Small intestine (tissue), 7 donors: ENCODE measurements around the gene FGFR3. TPM values are rescaled to one million over a fixed set of nuclear protein-coding genes. Genes with fewer than 3 reads are reported as not detected.
A peak's percentile ranks its signal among the peaks of the same experiment; 100 is the strongest.
"Not testable (repeated sequence)": the region's sequence is repeated elsewhere in the genome, so short reads cannot be mapped to it uniquely, and the experiment has no call there.

Source experiments
- DNase-seq, 2 donors: peaks; one replicate each; pipeline versions ENCODE4 v3.0.0 to v3.0.0-alpha.2; 2013
- FAIRE-seq: peaks from 2 replicates; lab custom pipeline; 2012; peaks lifted over from hg19 to GRCh38; lab: Jason Lieb, UNC
- H3K27ac ChIP-seq, 3 donors: one replicate each; pipeline ENCODE4 v1.5.1; 2013; ENCODE audit warnings: low read length in 2 of 3, mild to moderate bottlenecking in 2 of 3, control low read depth in 1 of 3, inconsistent platforms in 1 of 3, low read depth in 1 of 3, moderate library complexity in 1 of 3
- H3K27me3 ChIP-seq, 3 donors: one replicate each; pipeline ENCODE4 v1.6.1; 2013; ENCODE audit warnings: low read length in 3 of 3, inconsistent platforms in 1 of 3; ENCODE audit not compliant: control insufficient read depth in 3 of 3, insufficient read depth in 3 of 3
- H3K36me3 ChIP-seq, 3 donors: one replicate each; pipeline ENCODE4 v1.6.1; 2013; ENCODE audit warnings: low read length in 3 of 3, inconsistent platforms in 1 of 3, low read depth in 1 of 3, mild to moderate bottlenecking in 1 of 3, moderate library complexity in 1 of 3; ENCODE audit not compliant: control insufficient read depth in 3 of 3, insufficient read depth in 2 of 3
- H3K4me1 ChIP-seq, 3 donors: one replicate each; pipeline ENCODE4 v1.6.1; 2013; ENCODE audit warnings: low read length in 2 of 3, inconsistent platforms in 1 of 3, low read depth in 1 of 3, mild to moderate bottlenecking in 1 of 3, moderate library complexity in 1 of 3; ENCODE audit not compliant: control insufficient read depth in 3 of 3, insufficient read depth in 2 of 3
- H3K4me3 ChIP-seq, 3 donors: one replicate each; pipeline ENCODE4 v1.5.1; 2013; ENCODE audit warnings: low read length in 3 of 3, control low read depth in 1 of 3, inconsistent platforms in 1 of 3, low read depth in 1 of 3, mild to moderate bottlenecking in 1 of 3, moderate library complexity in 1 of 3
- H3K9me3 ChIP-seq, 2 donors: one replicate each; pipeline ENCODE4 v1.6.1; 2013; ENCODE audit warnings: low read depth in 1 of 2, low read length in 1 of 2; ENCODE audit not compliant: control insufficient read depth in 2 of 2, insufficient read depth in 1 of 2
- whole genome bisulfite sequencing, 3 donors: extraction: QIAGEN DNeasy Blood & Tissue Kit; methylation state at CpG; one replicate each; pipeline ENCODE4 v1.1.7; 2013; 5-methylcytosine and 5-hydroxymethylcytosine counted together
- polyA plus RNA-seq, 4 donors: library from polyadenylated mRNA; stranded (reverse) in 3 of 4; unstranded in 1 of 4; fragments of 200-250 nt in 3 of 4; fragments of 120-200 nt in 1 of 4; gene quantifications; one replicate each; pipeline versions ENCODE4 v1.2.1 to v1.2.3, GENCODE V29; 2013
- donor health status: healthy with polysubstance abuse.
- donor health status: control.
- donor health status: control.
- donor health status: Bipolar disorder and iron deficiency.
- donor health status: healthy.

Gene FGFR3
- polyA plus RNA-seq, 4 donors: 13.8 to 267 (median 35.7) TPM

DNA sequence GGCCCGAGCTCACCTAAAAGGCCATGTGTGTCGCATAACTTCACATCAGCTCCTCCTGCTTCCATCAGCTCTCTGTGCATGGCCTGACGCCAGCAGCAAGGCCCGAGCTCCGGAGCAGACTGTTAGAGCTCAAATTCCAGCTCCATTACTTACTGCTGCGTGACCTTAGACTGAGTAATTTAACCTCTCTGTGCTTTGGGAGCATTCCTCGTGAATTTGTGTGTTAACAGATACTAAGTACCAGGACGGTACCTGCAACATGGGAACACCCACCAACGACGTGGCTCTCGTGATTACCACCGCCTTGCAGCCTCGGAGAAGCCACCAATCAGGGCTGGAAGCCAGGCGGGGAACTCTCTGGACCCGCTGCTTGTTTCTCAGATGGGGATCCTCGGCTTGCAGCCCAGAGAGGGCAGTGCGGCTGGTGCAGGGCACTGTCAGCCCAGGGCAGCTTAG, 49.9 kb downstream of the FGFR3 start:
- FAIRE-seq (no peak), DNase-seq (no peak)
- H3K27ac ChIP-seq: no peak overlapping the region
- peaks cover 0 to 3% (median 0%) of the 10 kb centered on the region in 3 donors for H3K4me1 ChIP-seq
- no peaks in the 10 kb centered on the region for H3K9me3 ChIP-seq
- H3K4me3 ChIP-seq: no peak overlapping the region
- H3K36me3 ChIP-seq: peaks cover 16 to 90% (median 21%) of the 10 kb centered on the region in 3 donors
- WGBS, 3 donors: 84 to 87% (median 86%) methylated on average over 17 of the region's 17 CpGs
- H3K27me3 ChIP-seq: no peaks in the 10 kb centered on the region

DNA sequence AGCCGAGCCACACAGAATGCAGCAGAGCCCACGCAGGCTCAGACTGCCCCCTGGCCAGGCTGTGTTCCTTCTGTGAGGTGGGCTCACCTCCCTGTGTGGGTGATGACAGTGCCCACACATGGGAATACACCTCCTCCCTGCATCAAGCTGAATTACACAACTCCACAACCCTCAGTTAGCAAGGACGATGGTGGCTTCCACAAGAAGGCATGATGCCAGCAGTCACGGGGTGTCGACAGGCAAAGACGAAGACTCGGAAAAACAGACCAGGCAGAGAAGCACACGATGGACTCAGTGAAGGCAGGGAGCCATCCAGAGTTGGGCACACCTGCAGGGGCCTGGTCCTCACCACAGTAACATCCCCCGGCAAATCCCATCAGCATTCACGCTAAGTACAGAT, 50.8 kb downstream of the FGFR3 start:
- Histone ChIP-seq H3K4me1 (peaks cover 0 to 3% (median 0%) of the 10 kb centered on the region in 3 donors), H3K9me3 (no peaks in the 10 kb centered on the region), H3K4me3 (no peak overlapping the region), H3K27ac (no peak overlapping the region), H3K36me3 (peaks cover 16 to 84% (median 21%) of the 10 kb centered on the region in 3 donors), H3K27me3 (no peaks in the 10 kb centered on the region)
- FAIRE-seq (no peak), DNase-seq (no peak)
- WGBS, 3 donors: 79 to 89% (median 86%) methylated on average over 10 of the region's 10 CpGs

DNA sequence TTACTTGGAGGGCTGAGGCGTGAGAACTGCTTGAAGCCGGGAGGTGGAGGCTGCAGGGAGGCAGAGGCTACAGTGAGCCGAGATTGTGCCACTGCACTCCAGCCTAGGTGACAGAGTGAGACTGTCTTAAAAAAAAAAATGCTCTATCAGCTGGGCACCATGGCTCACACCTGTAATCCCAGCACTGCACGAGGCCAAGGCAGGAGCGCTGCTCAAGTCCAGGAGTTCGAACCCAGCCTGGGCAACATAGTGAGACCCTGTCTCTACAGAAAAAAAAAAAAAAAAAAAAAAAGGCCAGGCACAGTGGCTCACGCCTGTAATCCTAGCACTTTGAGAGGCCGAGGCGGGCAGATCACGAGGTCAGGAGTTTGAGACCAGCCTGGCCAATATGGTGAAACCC, 51.5 kb downstream of the FGFR3 start:
- not testable (repeated sequence) for FAIRE-seq, H3K27ac ChIP-seq, DNase-seq, H3K9me3 ChIP-seq, H3K27me3 ChIP-seq, H3K4me1 ChIP-seq, H3K4me3 ChIP-seq
- peaks cover 12 to 79% (median 16%) of the 10 kb centered on the region in 3 donors for H3K36me3 ChIP-seq
- WGBS, 3 donors: 90 to 96% (median 94%) methylated on average over 9 to 10 of the region's 10 CpGs

DNA sequence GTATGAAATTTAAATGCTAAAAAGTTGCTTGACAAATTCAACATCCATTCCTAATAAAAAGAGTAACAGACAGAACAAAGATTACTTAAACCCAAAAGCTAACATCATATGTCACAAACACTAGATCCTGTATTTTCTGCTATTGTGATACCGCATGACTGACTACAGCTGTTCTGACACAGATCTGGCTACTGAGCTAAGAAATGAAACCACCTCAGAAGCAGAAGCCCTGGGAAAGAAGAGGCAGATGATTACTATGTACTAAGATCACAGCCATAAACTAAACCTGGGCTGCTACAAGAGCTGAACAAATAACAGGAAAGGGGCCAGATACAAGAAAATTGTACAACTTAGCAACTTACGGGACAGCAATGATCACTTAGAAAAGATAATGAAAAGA, 53.5 kb downstream of the FGFR3 start:
- no peak for FAIRE-seq

DNA sequence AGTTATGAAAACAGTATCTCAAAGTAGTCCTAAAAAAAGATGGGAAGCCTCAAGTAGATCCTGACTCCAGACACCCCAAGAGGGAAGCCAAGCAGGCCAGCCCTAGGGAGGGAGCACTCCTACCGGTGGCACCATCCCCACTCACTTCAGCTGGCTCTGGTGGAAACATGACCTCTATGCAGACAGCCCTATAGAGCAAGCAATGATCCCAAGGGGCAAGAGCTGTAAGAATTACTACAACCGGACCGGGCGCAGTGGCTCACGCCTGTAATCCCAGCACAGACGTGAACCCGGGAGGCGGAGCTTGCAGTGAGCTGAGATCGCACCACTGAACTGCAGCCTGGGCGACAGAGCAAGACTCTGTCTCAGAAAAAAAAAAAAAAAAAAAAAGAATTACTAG, 57.2 kb downstream of the FGFR3 start:
- H3K9me3 ChIP-seq: no peaks in the 10 kb centered on the region
- H3K36me3 ChIP-seq: peaks cover 0 to 42% (median 8%) of the 10 kb centered on the region in 3 donors
- no peak overlapping the region for H3K4me3 ChIP-seq
- WGBS, 3 donors: 84 to 86% (median 85%) methylated on average over 10 of the region's 10 CpGs
- no peaks in the 10 kb centered on the region for H3K27me3 ChIP-seq
- FAIRE-seq (no peak), DNase-seq (no peak)
- H3K4me1 ChIP-seq: peaks cover 2 to 14% (median 7%) of the 10 kb centered on the region in 3 donors
- no peak overlapping the region for H3K27ac ChIP-seq

More for the DNA sequence above, 53.5 kb downstream of the FGFR3 start:
- Histone ChIP-seq H3K27ac (no peak overlapping the region), H3K36me3 (peaks cover 5 to 66% (median 16%) of the 10 kb centered on the region in 3 donors), H3K9me3 (no peaks in the 10 kb centered on the region), H3K4me1 (peaks cover 0 to 7% (median 0%) of the 10 kb centered on the region in 3 donors), H3K27me3 (no peaks in the 10 kb centered on the region), H3K4me3 (no peak overlapping the region)
- 86 to 100% (median 96%) methylated on average over 2 of the region's 2 CpGs for WGBS, 3 donors
- DNase-seq: no peak

DNA sequence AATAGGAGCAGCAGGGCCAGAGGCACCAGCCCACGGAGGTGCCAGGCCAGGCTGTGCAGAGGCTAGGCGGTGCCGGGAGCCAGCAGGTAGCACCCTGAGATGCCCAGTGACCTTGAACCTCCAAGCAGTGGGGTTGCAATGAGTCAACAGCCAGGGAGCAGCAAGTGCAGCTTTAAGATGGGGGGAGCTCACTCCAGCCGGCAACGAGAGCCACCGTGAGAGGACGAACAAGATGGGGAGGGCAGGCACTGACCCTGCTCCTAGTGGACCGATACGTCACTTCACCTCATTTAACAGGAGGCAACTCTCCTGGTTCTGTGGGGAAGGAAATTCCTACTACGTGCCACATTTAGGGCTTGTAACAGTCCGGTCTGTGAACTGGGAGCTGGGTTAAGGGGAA, 58.1 kb downstream of the FGFR3 start:
- Histone ChIP-seq H3K27ac (no peak overlapping the region), H3K27me3 (no peaks in the 10 kb centered on the region), H3K4me1 (peaks cover 2 to 14% (median 7%) of the 10 kb centered on the region in 3 donors), H3K36me3 (peaks cover 0 to 33% (median 5%) of the 10 kb centered on the region in 3 donors), H3K9me3 (no peaks in the 10 kb centered on the region), H3K4me3 (no peak overlapping the region)
- 71 to 82% (median 73%) methylated on average over 11 of the region's 11 CpGs for WGBS, 3 donors
- DNase-seq (no peak), FAIRE-seq (no peak)

DNA sequence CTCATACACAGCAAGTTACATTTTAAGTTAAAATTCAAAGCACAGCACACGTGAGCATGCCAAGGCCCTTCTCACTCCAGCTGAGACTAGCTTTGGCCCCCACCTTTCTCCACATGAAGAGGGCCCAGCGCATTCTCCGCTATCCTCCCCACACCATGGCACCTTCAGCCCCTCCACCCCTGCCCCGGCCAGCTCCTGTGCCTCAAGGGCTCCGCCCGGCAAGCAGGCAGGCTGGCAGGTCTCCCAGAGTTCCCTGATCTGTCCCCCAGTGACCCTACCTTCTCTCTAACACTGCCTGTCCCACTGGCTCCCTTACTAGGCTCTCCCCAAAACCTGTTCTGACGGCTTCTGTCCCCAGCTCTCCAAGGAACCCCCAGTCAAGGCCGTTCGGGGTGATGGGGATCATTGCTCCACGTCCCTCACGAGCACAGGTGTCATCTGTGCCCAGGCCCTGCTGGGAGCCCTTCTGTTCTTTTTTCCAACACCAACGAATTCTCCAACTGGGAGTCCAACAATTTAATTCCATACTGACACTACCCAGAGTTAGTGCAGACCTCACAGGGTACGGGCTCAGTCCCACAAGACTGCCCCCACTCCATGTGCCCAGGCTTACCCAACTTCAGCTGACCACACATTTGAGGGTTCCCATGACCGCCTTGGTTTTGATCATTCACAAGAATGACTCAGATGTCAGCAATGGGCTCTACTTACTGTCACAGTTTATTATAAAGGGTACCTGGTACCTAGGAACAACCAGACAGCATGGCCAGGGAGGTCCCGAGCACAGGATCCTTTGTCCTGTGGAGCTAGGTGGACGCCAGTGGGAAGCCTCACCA, 58.7 kb downstream of the FGFR3 start:
- FAIRE-seq: no peak
- 58 to 76% (median 64%) methylated on average over 16 of the region's 16 CpGs for WGBS, 3 donors
- H3K9me3 ChIP-seq: no peaks in the 10 kb centered on the region
- H3K36me3 ChIP-seq: peaks cover 0 to 31% (median 2%) of the 10 kb centered on the region in 3 donors
- H3K27ac ChIP-seq: peak overlapping the region in 2 of 3 donors; percentile 33 to 81
- peaks cover 2 to 14% (median 7%) of the 10 kb centered on the region in 3 donors for H3K4me1 ChIP-seq
- H3K4me3 ChIP-seq: no peak overlapping the region
- no peak for DNase-seq
- no peaks in the 10 kb centered on the region for H3K27me3 ChIP-seq

DNA sequence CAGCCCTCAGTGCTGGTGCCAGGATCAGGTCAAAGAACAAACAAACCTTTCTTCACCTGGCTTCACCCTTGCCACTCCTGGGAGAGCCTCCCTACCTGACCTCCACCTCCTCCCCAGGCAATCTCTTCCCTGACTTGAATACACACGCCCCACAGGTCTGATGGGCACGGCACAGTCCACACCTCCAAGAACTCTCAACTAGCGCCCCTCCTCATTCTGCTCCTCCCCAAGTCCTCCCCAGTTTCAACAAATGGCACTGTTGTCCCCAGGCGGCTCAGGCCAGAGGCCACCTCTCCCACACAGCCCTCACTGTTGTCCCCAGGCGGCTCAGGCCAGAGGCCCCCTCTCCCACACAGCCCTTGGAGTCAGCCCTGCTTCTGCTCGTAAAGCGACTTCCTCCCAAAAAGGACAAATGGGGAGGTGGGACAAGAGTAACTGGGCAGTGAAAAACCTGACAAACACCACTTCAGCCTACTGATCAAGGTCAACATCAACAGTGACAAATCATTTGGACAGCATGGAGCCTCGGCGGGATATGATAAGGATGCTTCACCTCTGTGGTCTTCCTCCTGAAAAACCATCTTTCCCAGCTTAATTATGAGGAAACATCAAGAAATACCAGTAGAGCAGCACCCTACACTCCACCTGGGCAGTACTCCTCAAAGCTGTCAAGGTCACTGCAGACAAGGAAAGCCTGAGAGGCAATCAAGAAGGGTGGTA, 60.0 kb downstream of the FGFR3 start:
- no peaks in the 10 kb centered on the region for H3K9me3 ChIP-seq
- no peak for FAIRE-seq
- H3K4me1 ChIP-seq: peaks cover 2 to 19% (median 16%) of the 10 kb centered on the region in 3 donors
- WGBS, 3 donors: 57 to 70% (median 69%) methylated on average over 9 of the region's 9 CpGs
- DNase-seq: peak in 1 of 2 donors; percentile 84
- no peaks in the 10 kb centered on the region for H3K27me3 ChIP-seq
- no peak overlapping the region for H3K4me3 ChIP-seq
- H3K27ac ChIP-seq: peak overlapping the region in 1 of 3 donors; percentile 81
- peaks cover 0 to 18% (median 0%) of the 10 kb centered on the region in 3 donors for H3K36me3 ChIP-seq
